Activated naive CD4-positive, alpha-beta T cell treated with anti-CD3 and anti-CD28 coated beads, Interleukin-2, amount 50 U/mL, for 16 hours (primary cell): Measurements from ENCODE around the gene ATG14.
"Not testable (repeated sequence)": the region's sequence is repeated elsewhere in the genome, so short reads cannot be mapped to it uniquely, and the experiment has no call there.

Experiments used
- DNase-seq: peaks from one replicate; pipeline ENCODE4 v3.0.0-alpha.2; 2020

Gene ATG14

DNA sequence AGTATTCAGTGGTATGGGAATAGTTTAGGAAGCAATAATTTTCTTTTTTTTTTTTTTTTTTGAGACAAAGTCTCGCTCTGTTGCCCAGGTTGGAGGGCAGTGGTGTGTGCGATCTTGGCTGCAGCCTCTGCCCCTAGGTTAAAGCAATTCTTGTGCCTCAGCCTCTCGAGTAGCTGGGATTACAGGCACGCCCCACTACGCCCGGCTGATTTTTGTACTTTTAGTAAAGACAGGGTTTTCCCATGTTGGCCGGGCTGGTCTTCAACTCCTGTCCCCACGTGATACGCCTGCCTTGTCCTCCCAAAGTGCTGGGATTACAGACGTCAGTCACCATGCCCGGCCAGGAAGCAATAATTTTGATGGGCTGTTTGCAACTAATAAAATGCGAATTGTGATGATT, 62.1 kb downstream of the ATG14 start:
- DNase-seq: no peak

DNA sequence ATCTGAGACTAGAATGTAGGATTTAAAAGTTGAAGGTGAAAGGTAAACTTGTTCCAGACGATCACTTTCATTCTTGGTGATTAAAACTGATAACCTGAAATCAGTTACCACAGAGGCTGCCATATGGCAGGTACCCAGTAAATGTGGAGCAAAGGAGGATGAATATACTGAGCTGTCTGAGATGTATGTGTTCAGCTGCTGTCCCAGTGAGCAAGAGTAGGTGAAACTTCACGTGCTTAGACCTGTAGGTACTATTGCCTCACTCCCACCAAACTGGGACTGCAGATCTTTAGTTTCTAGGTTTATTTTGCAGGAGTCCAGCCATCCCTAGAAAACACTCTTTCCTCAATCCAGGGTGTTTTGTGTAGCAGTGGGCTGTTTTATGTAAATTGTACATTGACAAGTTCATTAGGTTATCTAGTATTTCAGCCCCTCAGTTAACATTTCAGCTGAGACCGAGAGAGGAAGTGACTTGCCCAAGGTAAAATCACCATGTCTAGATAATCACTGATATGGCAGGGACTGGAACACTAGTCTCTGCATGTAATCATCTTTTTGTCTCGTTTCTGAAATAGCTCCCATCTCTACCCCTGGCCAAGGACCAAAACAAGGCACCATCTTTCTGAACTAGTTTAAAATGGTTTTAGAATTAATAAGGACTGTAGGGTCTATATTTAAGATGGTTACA, 62.7 kb downstream of the ATG14 start:
- no peak for DNase-seq

DNA sequence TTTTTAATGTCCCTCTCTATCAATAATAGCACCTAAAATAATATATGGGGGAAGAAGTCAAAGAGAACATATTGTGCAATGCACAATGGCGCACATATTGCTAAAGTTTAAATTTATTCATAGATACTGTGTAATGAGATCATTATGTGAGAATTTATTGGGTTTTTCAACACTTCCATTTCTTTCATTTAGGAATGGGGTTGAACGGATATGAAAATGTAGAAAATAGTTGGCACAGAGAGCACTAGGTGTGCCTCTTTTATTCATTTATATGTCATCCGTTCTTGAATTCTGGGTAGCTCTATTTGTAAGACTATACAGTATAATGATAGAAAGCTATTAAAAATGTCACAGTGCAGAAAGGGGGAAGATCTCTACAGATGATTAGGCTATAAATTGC, 63.9 kb downstream of the ATG14 start:
- no peak for DNase-seq

DNA sequence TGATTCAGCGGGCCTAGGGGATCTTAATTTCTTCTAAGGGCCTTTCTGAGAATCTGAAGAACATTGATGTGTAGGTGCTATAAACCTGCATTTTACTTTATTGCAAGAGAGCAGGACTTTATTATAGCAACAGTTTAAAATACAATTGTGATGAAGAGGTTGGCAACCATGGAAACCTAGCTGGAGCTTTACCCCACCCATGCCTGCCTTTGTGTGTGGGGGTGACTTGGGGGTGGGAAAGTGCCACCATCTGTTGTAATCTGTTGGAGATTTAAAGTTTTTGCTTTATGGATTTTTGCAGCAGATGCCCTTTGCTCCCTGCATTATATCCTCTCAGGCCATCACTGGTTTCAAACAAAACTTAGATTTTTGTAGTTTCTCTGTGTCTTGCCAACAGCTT, 64.6 kb downstream of the ATG14 start:
- no peak for DNase-seq

DNA sequence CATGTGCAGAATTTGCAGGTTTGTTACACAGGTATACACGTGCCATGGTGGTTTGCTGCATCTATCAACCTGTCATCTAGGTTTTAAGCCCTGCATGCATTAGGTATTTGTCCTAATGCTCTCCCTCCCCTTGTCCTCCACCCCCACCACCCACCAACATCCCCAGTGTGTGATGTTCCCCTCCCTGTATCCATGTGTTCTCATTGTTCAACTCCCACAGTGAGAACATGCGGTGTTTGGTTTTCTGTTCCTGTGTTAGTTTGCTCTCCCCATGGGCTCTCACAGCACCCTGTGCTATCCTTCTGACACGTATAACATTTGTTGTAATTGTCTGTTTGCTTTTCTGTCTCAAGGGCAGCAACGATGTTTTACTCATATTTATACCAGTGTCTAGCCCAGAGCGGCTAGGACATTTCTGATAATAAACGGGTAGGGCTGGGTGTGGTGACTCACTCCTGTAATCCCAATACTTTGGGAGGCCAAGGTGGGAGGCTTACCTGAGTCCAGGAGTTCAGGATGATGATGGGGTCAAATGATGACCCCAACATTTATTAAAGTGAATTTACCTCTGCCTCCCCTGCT, 67.0 kb downstream of the ATG14 start:
- DNase-seq: not testable (repeated sequence)

DNA sequence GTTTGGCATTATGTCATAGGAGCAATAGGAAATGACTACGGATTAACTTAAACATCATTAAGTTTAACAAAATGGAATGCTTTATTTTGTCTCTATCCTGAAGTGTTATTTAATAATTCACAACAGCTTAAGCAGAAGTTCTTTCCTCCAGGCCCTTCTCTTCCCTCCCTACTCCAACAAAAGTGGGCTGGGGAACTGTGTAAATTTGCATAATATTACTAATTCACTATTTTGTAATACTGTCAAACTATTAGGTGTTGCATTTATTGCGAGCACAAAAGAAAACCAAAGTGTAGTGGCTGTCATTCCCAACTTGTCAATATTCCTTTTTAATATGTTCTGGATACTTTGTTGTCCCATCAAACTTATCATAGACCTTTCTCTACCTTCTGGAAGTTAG, 69.8 kb downstream of the ATG14 start:
- DNase-seq: no peak

DNA sequence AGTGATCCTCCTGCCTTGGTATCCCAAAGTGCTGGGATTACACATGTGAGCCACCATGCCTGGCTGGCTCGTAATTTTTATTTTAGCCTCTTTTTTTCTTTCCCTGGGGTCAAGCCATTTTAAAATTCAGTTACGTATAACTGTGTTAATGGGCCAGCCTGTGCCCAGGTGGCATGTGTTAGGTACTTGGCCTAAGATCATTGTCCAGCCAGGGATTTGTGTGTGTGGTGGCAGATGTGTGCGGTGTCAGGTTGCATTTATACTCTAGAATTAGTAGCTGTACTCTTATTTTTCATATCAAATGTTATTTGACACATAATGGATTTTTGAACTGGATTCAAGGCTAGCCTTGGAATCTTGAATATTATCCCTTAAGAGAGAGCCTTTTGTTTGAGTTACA, 71.1 kb downstream of the ATG14 start:
- DNase-seq: no peak

DNA sequence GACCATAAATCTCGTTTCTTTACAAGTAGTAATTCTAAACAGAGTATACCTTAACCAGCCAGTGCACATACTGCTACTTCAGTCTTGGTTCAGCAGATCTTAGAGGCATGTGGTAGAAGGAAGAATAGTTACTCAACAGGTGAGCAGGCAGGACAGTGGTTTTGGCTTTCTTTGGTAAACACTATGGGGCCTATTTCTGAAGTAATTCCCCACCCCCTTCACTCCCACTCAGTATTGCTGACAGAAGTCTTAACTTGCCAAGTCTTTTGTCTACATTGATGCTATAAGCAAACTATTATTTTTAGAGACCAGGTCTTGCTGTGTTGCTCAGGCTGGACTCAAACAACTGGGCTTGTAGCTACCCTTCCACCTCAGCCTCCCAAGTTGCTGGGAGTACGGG, 71.9 kb downstream of the ATG14 start:
- no peak for DNase-seq

DNA sequence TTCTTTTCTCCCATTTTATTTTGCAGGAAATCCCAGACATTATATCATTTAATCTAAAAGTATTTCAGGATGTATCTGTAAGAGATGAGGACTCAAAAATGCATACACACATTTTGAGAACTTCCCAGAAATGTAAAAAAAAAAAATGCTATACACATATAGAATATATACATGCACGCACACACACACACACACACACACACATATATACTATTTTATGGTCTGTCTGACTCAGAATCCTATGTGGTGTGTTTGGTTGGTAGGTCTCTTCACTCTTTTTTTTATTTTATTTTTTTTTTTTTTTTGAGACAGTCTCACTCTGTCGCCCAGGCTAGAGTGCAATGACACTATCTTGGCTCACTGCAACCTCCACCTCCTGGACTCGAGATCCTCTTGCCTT, 74.9 kb downstream of the ATG14 start:
- DNase-seq: no peak

DNA sequence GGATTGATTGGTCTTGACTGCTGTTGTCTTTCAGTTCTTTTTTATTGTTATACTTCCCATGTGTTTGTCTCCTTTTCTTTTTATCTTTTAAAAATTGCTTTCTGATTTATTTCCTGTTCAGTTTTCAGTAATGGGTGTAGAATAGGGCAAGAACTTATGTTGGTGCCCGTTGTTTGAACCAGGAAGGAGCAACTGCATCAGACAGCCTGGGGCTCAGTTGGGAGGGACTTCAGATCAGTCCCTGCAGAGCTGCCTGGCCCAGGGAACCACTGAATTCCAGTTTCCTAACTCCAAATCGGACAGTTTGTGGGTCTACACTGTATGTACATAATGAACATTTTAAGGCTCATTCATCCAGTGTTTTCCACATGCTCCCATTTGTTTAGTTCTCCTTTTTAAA, 75.5 kb downstream of the ATG14 start:
- no peak for DNase-seq

DNA sequence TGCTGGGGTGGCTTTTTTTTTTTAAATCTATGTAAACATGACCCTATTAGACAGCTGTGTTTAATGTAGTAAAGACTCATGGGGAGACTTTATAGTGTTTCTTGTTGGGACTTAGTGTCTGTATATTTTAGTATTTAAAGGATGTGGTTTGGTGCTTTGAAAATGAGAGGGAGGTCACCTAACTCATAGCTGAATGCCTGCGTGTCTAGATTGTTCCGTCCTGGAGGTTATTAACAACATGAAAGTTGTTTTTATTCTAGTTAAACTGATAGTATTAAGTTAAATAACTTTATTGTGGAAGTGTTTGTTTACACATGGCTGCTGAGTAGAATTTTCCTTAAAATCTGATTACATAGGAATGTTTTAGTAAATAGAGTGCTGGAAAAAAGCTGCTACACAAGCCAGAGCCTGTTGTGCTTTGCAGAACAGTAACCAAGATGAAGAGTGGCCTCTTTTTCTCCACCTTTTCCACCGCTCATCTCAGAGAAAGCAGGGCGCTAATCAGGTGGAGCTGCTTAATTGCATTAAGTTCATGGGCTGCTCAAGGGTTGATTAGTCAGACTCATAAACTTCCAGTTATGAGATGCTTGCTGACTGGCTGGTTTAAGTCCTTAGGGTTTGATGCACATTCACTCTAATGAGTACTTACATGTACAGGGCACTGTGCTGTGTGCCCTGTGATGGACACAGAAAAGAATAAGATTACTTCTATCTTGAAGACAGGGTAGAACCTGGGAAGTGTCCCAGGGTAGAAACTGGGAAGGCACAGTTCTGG, 77.7 kb downstream of the ATG14 start:
- no peak for DNase-seq

DNA sequence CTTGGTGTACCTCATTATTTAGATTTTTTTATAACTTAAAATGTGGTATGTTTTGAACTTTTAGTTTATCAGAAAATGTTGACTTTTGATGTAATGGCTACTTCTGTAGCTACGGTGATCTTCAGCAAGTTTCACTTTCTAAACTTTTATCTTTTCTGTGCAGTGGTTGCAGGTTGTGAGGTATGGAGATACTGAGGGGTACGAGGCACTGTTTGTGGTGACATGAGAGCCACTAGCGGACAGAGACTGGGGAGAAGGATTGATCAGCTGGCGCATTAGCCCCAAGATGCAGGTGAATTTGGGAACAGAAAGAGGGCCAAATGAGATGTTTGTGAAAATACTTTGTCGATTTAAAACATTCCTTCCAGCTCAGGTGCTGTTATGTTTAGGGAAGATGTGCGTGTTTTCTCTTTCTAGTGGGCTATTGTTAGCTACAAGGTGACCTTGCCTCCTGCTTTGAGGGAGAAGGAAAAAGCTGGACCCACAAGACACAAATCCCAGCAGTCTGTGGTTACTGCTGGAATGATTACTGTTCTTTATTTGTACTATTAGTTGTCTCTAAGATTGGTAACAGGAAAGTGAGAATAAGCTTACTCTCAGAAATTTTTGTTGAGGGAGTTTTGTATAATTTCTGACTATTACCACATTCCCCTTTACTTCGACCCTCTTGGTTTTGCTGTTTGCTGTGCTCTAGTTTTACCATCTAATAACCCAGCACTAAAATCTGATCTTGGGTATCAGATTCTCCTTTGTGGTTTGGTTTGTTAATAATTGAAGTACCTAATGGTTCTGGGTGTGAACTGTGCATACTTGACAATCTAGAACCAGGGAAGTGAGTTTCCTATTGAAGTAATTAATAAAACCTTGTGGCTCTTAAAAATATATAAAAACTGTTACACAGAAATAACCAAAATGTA, 78.7 kb downstream of the ATG14 start:
- no peak for DNase-seq

DNA sequence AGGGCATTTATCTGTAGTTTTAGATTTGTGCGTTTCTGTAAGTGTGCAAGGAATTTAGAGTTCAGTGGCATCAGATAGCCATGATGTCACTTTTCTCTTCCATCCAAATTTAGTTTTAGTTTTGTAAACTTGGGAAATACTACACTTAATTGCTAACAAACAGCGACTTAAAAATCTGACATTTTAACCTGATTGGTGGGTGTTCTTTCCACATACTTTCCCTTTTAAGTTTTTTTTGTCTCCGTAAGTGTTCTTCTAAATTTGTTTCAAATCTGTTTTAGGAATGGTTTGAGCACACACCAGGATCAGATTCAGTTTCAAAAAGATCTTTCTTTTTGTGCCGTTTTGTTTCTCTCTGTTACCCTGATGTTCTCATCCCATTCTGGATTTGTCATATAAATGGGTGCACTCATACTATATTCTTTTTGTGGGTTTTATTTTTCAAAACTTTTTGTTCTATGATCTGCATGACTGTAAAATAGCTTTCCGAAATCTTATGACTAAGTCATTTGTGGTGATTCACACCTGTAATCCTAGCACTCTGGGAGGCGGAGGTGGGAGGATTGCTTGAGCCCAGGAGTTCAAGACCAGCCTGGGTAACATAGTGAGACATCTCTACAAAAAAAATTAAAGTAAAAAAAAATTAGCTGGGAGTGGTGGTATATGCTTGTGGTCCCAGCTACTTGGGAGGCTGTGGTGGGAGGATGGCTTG, 81.5 kb downstream of the ATG14 start:
- peak; percentile 60 for DNase-seq

DNA sequence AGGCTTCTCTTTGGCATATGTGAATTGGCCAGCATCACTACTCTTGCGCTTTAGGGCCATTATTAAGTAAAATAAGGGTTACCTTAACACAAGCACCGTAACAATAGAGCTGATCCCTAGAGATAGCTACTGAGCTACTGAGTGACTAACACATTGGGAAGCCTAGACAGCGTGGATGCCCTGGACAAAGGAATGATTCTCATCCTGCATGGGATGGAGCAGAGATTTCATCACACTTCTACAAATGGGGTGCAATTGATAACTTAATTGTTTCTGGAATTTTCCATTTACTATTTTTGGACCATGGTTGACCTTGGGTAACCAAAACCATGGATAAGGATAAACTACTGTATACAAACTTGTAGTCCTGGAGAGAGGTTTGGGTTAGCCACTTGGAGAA, 83.3 kb downstream of the ATG14 start:
- no peak for DNase-seq

DNA sequence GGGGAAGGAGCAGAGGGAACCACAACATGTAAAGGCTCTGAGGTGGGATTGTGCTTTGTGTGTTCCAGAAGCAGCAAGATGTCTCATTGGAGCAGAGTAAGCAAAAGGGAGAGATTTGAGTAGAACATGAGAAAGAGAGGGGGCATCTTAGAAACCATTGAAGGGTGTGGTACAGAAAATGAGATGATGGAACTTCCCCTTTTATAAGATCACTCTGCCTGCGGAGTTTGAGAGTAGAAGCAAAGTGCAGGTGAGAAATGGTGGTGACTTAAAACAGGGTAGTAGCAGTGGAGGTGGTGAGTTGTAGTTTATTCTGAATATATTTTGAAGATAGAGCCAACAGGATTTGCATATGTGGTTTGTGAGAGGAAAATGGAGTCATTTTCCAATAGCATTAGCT, 84.5 kb downstream of the ATG14 start:
- DNase-seq: no peak

DNA sequence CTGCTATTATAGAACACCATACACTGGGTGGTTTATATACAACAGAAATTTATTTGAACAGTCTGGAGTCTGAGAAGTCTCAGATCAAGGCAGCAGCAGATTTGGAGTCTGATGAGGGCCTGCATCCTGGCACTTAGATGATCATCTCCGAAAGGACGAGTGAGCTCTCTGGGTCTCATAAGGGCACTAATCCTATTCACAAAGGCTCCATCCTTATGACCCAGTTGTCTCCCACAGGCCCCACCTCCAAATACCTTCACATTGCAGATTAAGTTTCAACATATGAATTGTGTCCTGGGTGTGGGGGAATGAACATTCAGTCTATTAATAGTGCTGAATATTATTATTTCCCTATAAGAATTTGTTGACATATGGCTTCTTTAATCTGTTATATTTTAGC, 86.8 kb downstream of the ATG14 start:
- no peak for DNase-seq

DNA sequence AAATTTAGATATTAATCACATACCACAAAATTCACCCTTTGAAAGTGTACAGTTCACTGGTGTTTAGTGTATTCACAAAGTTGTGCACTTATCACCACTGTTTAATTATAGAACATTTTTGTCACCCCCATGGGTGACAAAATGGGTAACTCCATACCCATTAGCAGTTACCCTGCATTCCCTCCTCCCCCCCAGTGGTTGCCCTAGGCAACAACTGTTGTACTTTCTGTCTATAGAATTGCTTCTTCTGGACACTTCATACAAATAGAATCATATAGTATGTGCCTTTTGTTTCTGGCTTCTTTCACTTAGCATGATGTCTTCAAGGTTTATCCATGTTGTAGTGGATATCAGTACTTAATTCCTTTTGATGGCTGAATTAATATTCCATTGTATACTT, 87.7 kb downstream of the ATG14 start:
- DNase-seq: no peak

DNA sequence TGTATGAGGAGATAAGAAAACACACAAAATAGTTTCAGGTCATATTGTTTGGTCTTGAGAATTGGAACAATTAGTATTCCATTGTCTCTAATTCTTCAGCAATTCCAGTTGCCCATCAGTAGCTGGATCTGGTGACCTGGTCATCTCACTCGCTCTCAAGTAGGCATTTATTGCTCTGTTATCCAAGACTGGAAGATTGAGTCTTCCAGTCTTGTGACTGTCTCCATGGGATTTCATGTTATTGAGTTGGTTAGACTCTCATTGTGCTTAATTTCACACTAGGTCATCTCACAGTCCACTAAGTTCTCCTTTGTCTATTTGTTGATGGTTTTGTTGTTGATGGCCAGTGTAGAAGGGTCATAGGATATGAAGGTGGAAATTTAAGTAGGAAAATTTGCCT, 92.9 kb downstream of the ATG14 start:
- no peak for DNase-seq

DNA sequence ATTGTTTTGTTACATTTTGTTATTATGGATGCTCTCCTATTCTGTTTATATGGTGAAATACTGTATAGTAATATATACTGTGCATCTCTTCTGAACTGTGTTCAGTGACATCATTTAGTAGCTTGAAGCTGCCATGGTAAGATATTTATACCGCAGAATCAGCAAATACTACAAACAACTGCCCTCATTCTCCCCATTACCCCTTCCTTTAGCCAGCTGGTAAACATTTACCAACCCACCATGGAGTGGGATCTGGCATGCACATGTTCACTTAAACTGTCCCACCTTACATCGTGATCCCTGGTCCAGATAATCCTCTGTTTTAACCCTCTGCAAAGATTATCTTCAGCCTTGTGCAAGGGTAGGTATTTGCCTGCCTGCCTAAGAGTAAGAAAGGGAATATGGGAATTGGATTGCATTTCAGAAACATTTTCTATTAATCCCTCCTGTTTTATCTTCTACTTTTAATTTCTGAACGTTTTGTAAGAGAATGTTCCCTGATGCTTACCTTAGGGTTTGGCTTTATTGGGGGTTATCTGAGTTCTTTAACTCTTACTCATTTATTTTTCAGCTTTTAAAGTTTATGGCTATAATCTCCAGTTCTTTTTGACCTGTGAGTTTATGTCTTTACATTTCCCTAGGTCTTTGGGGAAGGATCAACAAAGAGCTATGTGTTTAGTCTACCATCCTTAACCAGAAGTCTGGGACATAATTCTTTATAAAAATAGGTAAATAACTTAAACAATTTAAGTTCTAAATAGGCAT, 93.9 kb downstream of the ATG14 start:
- DNase-seq: no peak

DNA sequence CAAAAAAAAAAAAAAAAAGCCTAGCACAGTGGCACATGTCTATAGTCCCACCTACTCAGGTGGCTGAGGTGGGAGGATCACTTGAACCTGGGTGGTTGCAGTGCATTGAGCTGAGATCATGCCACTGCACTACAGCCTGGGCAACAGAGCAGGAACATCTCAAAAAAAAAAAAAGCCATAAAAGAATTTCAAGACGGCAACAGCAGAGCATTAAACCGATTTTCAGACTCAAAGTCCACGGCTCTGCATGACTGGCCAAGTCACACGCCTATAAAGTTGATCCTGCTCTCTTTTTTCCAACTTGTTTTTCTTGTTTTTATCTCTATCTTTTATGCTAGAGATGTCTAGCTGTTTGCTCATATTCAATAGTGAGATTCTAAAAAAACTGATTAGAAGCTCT, 95.1 kb downstream of the ATG14 start:
- DNase-seq: no peak
